ENCODE measurements around the gene TMEM31.
A peak's percentile ranks its signal among the peaks of the same experiment; 100 is the strongest.

Gene TMEM31, protein sequence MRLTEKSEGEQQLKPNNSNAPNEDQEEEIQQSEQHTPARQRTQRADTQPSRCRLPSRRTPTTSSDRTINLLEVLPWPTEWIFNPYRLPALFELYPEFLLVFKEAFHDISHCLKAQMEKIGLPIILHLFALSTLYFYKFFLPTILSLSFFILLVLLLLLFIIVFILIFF

DNA sequence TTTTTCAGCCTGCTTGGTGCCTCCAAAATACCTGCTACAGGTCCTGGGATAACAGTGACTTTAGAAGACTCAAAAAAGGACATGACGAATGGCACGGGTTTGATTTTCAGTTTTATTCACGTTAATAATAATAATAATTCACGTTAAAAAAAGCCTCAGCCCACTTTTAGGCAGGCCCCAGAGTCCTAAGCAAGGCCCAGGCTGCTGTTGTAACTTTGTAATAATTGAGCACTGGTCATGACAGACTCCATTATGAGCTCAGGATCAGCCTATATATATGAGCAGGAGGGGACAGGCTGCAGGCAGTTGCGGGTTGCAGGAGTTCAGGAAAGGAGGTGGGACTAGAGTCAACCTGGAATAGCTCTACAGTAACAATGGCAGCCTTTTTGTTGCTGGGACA lies at the start of gene TMEM31:
Gene TMEM31, plus strand, starts transcription at position 301 of the 400 bp plus-strand sequence. CDS start 1,350 bp downstream, outside the sequence.
- no peak for DNase-seq (ENCODE audit: low spot score)
- no peak within 1 kb of the TSS for H3K4me3 Mint-ChIP-seq
- H3K27ac Mint-ChIP-seq: no peak within 1 kb of the TSS
- no peaks in the 10 kb centered on the region for H3K36me3 Mint-ChIP-seq (ENCODE audit: low read depth)
- no peaks in the 10 kb centered on the region for H3K27me3 Mint-ChIP-seq (ENCODE audit: low read depth)
- no peaks in the 10 kb centered on the region for H3K9me3 Mint-ChIP-seq
- H3K4me1 Mint-ChIP-seq (ENCODE audit: low read depth): peaks cover 3% of the 10 kb centered on the region

GRCh38 chrX:103663981-103664762 lies 46.5 kb upstream of the TMEM31 start:
- Mint-ChIP-seq H3K4me3 (no peak overlapping the region), H3K36me3 (ENCODE audit: low read depth) (no peaks in the 10 kb centered on the region), H3K27ac (no peak overlapping the region), H3K27me3 (ENCODE audit: low read depth) (peaks cover 23% of the 10 kb centered on the region), H3K4me1 (ENCODE audit: low read depth) (no peaks in the 10 kb centered on the region), H3K9me3 (no peaks in the 10 kb centered on the region)
- no peak for DNase-seq (ENCODE audit: low spot score)

DNA sequence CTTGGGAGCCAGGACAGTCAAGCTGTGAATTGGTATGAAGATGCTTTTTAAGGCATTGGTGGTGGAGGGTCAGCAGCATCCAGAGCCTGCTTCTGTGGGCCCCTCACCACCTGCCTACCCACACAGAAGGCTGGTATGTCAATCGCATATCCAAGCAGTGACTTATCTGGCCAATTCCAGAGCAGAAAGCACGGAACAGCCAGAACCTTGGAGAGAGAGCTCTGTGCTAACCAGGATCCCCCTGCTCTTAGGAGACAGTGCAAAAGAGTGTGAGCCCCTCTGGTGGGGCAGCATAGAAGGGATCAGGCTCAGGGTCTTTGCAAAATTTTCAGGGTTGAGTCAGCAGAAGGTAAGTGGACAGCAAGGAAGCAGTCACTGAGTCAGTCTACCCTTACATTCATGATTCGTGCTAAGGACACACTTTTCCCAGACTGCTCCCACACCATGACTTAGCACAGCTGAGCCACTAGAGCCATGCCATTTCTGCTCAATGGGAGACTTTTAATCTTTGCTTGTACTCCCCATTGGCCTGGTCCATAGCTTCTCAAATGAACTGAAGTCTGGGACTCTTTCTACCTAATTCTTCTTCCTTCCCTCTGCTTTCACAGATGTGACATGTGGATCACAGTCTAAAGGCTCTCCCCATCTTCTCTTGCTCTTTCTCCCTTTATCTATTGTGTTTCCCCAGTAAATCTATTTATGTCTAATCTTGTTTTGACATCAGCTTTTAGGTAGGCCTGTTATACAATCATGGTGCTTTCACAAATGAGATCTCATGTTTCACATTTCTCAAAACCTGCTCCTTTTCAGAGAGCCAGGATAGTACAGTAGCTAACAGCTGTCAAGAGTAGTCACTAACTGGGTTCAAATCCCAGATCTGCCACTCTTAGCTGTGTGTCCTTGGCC lies 44.3 kb upstream of the TMEM31 start:
- no peaks in the 10 kb centered on the region for H3K4me1 Mint-ChIP-seq (ENCODE audit: low read depth)
- H3K27ac Mint-ChIP-seq: no peak overlapping the region
- DNase-seq (ENCODE audit: low spot score): no peak
- no peak overlapping the region for H3K4me3 Mint-ChIP-seq
- peaks cover 23% of the 10 kb centered on the region for H3K27me3 Mint-ChIP-seq (ENCODE audit: low read depth)
- no peaks in the 10 kb centered on the region for H3K9me3 Mint-ChIP-seq
- H3K36me3 Mint-ChIP-seq (ENCODE audit: low read depth): no peaks in the 10 kb centered on the region

DNA sequence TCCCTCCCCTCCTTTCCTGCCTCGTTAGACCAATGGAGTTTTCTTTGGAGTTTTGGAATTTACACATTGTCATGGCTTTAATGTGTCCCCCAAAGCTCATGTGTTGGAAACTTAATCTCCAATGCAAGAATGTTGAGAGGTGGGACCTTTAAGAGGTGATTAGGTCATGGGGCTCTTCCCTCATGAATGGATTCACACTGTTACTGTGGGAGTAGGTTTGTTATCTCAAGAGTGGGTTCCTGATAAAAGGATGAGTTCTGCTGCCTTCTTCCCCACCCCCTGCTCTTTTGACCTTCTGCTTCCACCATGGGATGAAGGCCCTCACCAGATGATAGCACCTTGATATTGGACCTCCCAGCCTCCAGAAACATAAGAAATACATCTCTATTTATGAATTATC lies 41.0 kb upstream of the TMEM31 start:
- Mint-ChIP-seq H3K4me1 (ENCODE audit: low read depth) (no peaks in the 10 kb centered on the region), H3K4me3 (no peak overlapping the region), H3K27me3 (ENCODE audit: low read depth) (peaks cover 5% of the 10 kb centered on the region), H3K9me3 (no peaks in the 10 kb centered on the region), H3K36me3 (ENCODE audit: low read depth) (no peaks in the 10 kb centered on the region), H3K27ac (no peak overlapping the region)
- DNase-seq (ENCODE audit: low spot score): no peak

DNA sequence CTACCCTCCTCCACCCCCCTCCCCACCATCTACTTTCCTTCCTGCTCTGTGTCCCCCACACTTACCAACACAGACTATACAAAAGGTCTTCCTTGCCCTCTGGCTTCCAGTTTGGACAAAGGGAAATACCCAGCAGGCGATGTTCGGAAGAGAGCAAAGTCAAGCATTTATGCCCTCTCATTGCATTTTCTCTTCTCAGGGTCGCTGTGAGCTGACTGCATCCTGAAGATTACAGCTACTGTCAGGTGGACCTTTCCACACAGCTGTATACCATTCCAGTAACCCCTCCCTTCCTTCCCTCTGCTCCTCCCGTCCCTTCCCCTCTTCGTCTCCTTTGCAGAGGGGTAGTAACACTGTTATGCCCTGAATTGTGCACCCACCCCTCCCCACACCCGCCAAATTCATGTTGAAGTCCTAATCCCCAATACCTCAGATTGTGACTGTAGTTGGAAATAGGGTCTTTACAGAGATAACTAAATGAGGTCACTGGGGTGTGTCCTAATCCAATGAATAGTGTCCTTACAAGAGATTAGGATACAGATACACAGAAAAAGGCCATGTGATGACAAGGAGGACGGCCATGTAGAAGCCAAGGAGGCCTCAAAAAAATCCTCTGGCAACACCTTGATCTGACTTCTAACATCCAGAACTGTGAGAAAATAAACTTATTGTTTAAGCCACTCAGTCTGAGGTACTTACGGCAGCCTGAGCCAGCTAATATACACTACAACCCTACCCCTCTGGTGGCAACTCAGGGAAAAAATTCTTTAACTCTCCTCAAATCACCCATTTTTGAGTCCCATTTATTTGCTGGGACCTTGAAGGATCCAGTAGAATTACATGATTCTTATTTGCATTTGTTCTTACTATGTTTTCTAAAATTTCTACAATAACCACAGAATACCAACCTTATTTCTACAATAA lies 35.9 kb upstream of the TMEM31 start:
- H3K27ac Mint-ChIP-seq: no peak overlapping the region
- H3K4me1 Mint-ChIP-seq (ENCODE audit: low read depth): peaks cover 2% of the 10 kb centered on the region
- H3K4me3 Mint-ChIP-seq: no peak overlapping the region
- no peak for DNase-seq (ENCODE audit: low spot score)
- no peaks in the 10 kb centered on the region for H3K9me3 Mint-ChIP-seq
- no peaks in the 10 kb centered on the region for H3K27me3 Mint-ChIP-seq (ENCODE audit: low read depth)
- peaks cover 33% of the 10 kb centered on the region for H3K36me3 Mint-ChIP-seq (ENCODE audit: low read depth)

DNA sequence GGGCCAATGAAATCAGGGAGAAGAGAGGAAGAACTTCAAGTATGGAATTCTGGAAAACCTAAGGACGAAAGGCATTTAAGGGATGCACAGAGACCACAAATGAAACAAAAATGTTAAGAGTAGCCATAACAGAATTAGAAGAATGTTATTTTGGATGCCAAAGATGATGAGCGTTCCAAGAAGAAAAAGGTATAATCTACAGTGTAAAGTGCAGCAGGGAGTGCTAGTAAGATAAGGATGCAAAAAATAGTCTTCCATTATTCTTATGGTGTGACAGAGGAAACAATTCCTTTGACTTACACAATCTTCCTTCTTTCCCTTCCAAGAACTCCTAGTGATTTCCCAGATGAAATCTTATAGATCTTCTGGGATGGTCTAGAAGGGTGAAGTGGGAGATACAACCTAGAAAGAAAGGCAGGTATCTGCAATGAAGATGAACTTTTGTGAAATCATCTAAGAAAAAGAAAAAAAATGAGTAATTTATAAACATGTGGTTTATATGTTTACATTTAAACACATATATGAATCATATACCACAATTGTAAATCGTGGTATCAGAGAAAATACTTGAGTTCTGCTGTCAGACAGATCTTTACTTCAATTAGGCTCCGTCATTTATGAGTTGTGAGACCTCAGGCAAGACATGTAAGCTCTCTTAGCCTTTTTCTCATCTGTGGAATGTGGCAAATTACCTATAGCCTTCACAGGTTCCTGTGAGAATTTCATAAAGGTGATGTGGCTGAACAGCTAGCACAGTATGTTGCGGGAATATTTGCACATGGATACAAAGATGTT lies 32.3 kb upstream of the TMEM31 start:
- H3K27me3 Mint-ChIP-seq (ENCODE audit: low read depth): no peaks in the 10 kb centered on the region
- H3K27ac Mint-ChIP-seq: no peak overlapping the region
- no peaks in the 10 kb centered on the region for H3K9me3 Mint-ChIP-seq
- peaks cover 3% of the 10 kb centered on the region for H3K4me1 Mint-ChIP-seq (ENCODE audit: low read depth)
- no peak for DNase-seq (ENCODE audit: low spot score)
- peaks cover 39% of the 10 kb centered on the region for H3K36me3 Mint-ChIP-seq (ENCODE audit: low read depth)
- H3K4me3 Mint-ChIP-seq: no peak overlapping the region

- Mint-ChIP-seq H3K27ac (no peak overlapping the region), H3K27me3 (ENCODE audit: low read depth) (no peaks in the 10 kb centered on the region), H3K36me3 (ENCODE audit: low read depth) (peaks cover 43% of the 10 kb centered on the region), H3K4me1 (ENCODE audit: low read depth) (peaks cover 8% of the 10 kb centered on the region), H3K9me3 (no peaks in the 10 kb centered on the region), H3K4me3 (no peak overlapping the region)
- no peak for DNase-seq (ENCODE audit: low spot score)
Observed at GRCh38 chrX:103681443-103681842, 29.3 kb upstream of the TMEM31 start.

DNA sequence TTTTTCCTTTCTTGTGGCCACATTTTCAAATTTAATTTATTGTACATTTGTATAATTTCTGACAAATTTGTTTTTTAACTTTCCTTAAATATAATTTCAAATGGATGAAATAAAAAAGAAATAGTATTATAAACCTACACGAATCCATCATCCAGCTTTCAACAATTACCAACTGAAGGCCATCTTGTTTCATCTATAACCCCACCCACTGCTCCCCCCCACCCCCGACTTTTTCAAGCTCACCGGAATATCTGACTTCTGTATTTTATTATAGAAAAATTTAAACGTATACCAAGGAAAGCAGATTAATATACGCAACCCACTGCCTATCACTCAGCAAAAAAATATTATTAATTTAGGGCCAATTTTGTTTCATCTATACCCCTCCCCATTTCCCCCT lies 25.3 kb upstream of the TMEM31 start:
- peaks cover 18% of the 10 kb centered on the region for H3K36me3 Mint-ChIP-seq (ENCODE audit: low read depth)
- H3K27me3 Mint-ChIP-seq (ENCODE audit: low read depth): no peaks in the 10 kb centered on the region
- H3K4me3 Mint-ChIP-seq: peak overlapping the region; percentile 90
- no peaks in the 10 kb centered on the region for H3K9me3 Mint-ChIP-seq
- no peak for DNase-seq (ENCODE audit: low spot score)
- peaks cover 6% of the 10 kb centered on the region for H3K4me1 Mint-ChIP-seq (ENCODE audit: low read depth)
- H3K27ac Mint-ChIP-seq: no peak overlapping the region

DNA sequence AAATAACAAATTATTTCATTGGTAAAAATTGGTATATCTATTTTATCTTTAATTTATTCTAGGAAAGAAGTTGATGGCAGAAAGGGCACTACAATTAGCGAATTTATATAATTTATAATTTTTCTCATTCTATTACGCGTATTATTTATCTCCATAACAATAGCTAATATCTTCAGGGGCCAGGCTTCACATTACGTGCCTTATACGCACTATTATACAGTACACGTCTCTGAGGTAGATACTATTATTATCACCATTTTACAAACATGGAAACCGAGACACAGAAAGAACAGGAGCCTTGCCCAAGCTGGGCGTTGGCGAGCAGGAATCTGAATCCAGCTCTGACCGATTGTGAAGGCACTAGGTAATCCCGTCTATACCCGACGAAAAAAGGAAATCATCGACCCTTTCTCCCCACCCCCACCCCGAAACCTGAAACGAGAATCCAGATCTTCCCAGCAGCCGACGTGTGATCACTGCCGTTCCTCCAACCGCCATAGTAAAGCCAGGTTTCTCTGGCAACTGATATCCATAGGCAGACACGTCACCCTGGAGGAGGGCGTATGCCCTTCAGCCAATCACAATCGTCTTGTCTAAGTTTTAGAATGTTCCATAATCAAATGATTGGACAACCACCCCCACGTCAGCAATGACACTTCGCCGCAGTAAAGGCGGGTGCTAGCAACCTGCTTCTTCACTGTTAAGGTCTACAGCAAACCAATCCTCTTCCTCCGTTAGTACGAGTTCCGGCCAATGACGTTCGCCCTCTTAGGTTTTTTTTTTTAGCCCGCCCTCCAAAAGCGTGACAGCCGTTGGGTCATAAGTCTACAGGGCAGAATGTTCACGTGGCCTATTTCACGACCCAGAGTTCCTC lies 24.3 kb upstream of the TMEM31 start, which contains the start of gene MORF4L2:
Gene MORF4L2, minus strand, starts transcription at position 501 of the 874 bp plus-strand sequence. CDS start 9,672 bp downstream, outside the sequence.
- H3K36me3 Mint-ChIP-seq (ENCODE audit: low read depth): peaks cover 17% of the 10 kb centered on the region
- peaks cover 4% of the 10 kb centered on the region for H3K4me1 Mint-ChIP-seq (ENCODE audit: low read depth)
- peak within 1 kb of the TSS; percentile 90 for H3K4me3 Mint-ChIP-seq
- H3K27ac Mint-ChIP-seq: no peak within 1 kb of the TSS
- H3K9me3 Mint-ChIP-seq: no peaks in the 10 kb centered on the region
- H3K27me3 Mint-ChIP-seq (ENCODE audit: low read depth): no peaks in the 10 kb centered on the region
- DNase-seq (ENCODE audit: low spot score): peak; percentile 87

GRCh38 chrX:103687073-103687695 lies 23.5 kb upstream of the TMEM31 start:
- no peaks in the 10 kb centered on the region for H3K9me3 Mint-ChIP-seq
- H3K36me3 Mint-ChIP-seq (ENCODE audit: low read depth): peaks cover 16% of the 10 kb centered on the region
- no peaks in the 10 kb centered on the region for H3K27me3 Mint-ChIP-seq (ENCODE audit: low read depth)
- DNase-seq (ENCODE audit: low spot score): peak; percentile 83
- no peak overlapping the region for H3K4me3 Mint-ChIP-seq
- peaks cover 4% of the 10 kb centered on the region for H3K4me1 Mint-ChIP-seq (ENCODE audit: low read depth)
- no peak overlapping the region for H3K27ac Mint-ChIP-seq

DNA sequence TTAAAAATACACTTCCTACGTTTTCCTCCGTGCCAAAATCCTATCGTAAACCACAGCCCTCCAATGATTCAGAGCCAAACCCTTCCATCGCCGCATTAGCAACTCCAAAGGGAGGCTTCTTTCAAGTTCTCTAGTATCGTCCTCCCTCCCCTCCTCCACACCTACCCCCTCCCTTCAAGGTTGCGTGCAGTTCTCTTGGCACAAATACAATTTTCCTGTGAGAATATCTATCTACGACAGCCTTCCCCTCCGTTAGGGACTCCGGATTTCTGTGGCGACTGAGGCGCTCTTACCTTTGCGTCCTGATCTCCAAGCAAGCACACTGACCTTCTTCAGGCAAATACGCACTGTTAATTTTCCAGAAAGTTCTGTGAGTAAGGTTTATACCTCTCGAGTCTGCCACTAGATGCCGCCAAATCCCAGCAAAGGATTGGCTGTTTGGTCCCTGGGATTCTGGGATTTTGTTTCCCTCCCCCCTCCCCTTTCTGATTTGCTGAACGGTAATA lies 23.0 kb upstream of the TMEM31 start:
- Mint-ChIP-seq H3K27ac (no peak overlapping the region), H3K4me1 (ENCODE audit: low read depth) (peaks cover 4% of the 10 kb centered on the region), H3K9me3 (no peaks in the 10 kb centered on the region), H3K27me3 (ENCODE audit: low read depth) (no peaks in the 10 kb centered on the region), H3K36me3 (ENCODE audit: low read depth) (peaks cover 14% of the 10 kb centered on the region), H3K4me3 (no peak overlapping the region)
- DNase-seq (ENCODE audit: low spot score): peak; percentile 34
